Neural progenitor cell (in vitro differentiated cells): Measurements from ENCODE around the gene SPARCL1. TPM values are rescaled to one million over a fixed set of nuclear protein-coding genes. Genes with fewer than 3 reads are reported as not detected.
"Not testable (repeated sequence)": the region's sequence is repeated elsewhere in the genome, so short reads cannot be mapped to it uniquely, and the experiment has no call there.

Experiments used
- DNase-seq: peaks from one replicate; pipeline ENCODE4 v3.0.0-alpha.2; 2016; ENCODE audit warnings: low spot score
- H2AFZ ChIP-seq: fragments of 200-600 bp; sonication (generic); replicated peaks from 2 replicates; pipeline ENCODE4 v1.6.1; 2016; ENCODE audit warnings: antibody characterized with exemption
- H3F3A ChIP-seq: fragments of 200-600 bp; sonication (generic); 2 replicates; pipeline ENCODE4 v1.6.1; 2016; ENCODE audit warnings: antibody characterized with exemption, low read depth
- H3K27ac ChIP-seq: fragments of 200-600 bp; sonication (generic); 2 replicates; pipeline ENCODE4 v1.5.1; 2016; ENCODE audit warnings: mild to moderate bottlenecking
- H3K27me3 ChIP-seq: fragments of 200-600 bp; sonication (generic); 2 replicates; pipeline ENCODE4 v1.6.1; 2016; ENCODE audit warnings: mild to moderate bottlenecking, moderate library complexity
- H3K36me3 ChIP-seq: fragments of 200-600 bp; sonication (generic); 2 replicates; pipeline ENCODE4 v1.5.1; 2016
- H3K4me1 ChIP-seq: fragments of 200-600 bp; sonication (generic); 2 replicates; pipeline ENCODE4 v1.6.1; 2016; ENCODE audit warnings: mixed run types
- H3K4me2 ChIP-seq: fragments of 200-600 bp; sonication (generic); 2 replicates; pipeline ENCODE4 v1.6.1; 2016
- H3K4me3 ChIP-seq: fragments of 200-600 bp; sonication (generic); 2 replicates; pipeline ENCODE4 v1.5.1; 2016
- H3K79me2 ChIP-seq: fragments of 200-600 bp; sonication (generic); 2 replicates; pipeline ENCODE4 v1.6.1; 2016; ENCODE audit warnings: low read depth
- H3K9ac ChIP-seq: fragments of 200-600 bp; sonication (generic); 2 replicates; pipeline ENCODE4 v1.6.1; 2016
- H3K9me3 ChIP-seq: fragments of 200-600 bp; sonication (generic); 2 replicates; pipeline ENCODE4 v1.5.1; 2016; ENCODE audit warnings: low read depth
- H4K20me1 ChIP-seq: fragments of 200-600 bp; sonication (generic); 2 replicates; pipeline ENCODE4 v1.6.1; 2016; ENCODE audit warnings: low read depth
- H3K27ac Mint-ChIP-seq: 3 replicates; pipeline ENCODE4 v1.8.0; 2021; ENCODE audit warnings: mixed read lengths
- H3K27me3 Mint-ChIP-seq: 2 replicates; pipeline ENCODE4 v1.8.0; 2022; ENCODE audit warnings: low read depth, mild to moderate bottlenecking, inconsistent platforms, moderate library complexity, mixed read lengths; ENCODE audit not compliant: insufficient read depth
- H3K36me3 Mint-ChIP-seq: 3 replicates; pipeline ENCODE4 v1.8.0; 2021; ENCODE audit warnings: mixed read lengths
- H3K4me1 Mint-ChIP-seq: 3 replicates; pipeline ENCODE4 v1.8.0; 2021; ENCODE audit warnings: mixed read lengths
- H3K4me3 Mint-ChIP-seq: 3 replicates; pipeline ENCODE4 v1.8.0; 2021; ENCODE audit warnings: mild to moderate bottlenecking, moderate library complexity, mixed read lengths
- H3K9me3 Mint-ChIP-seq: 3 replicates; pipeline ENCODE4 v1.8.0; 2020; ENCODE audit warnings: mixed read lengths
- EZH2 ChIP-seq: fragments of 200-600 bp; sonication (generic); IDR thresholded peaks from 2 replicates; pipeline ENCODE4 v1.6.1; 2017; ENCODE audit warnings: antibody characterized with exemption, mild to moderate bottlenecking, moderate library complexity
- EZH2phosphoT487 ChIP-seq: fragments of 200-600 bp; sonication (generic); IDR thresholded peaks from 2 replicates; pipeline ENCODE4 v1.6.1; 2017; ENCODE audit warnings: antibody characterized with exemption
- total RNA-seq: library from RNA; depleted of rRNA; stranded (reverse); fragments of >200 nt; gene quantifications from 2 replicates; pipeline ENCODE4 v1.2.3, GENCODE V29; 2015; ENCODE audit warnings: low replicate concordance
- TF ChIP-seq, protein P1 (sequence below): fragments of 200-600 bp; sonication (generic); IDR thresholded peaks from 2 replicates; pipeline ENCODE4 v1.5.1; 2017; ENCODE audit warnings: antibody characterized with exemption, mild to moderate bottlenecking

The SPARCL1 gene
- total RNA-seq, 1 donor from 2014 or later = not detected

GRCh38 chr4:87497159-87497558, 32.0 kb downstream of the SPARCL1 start:
- Histone ChIP-seq H3K9ac (no peak overlapping the region), H3K4me3 (no peak overlapping the region), H3K4me1 (no peaks in the 10 kb centered on the region), H2AFZ (no peak overlapping the region), H3K27ac (no peak overlapping the region), H3F3A (no peaks in the 10 kb centered on the region), H3K9me3 (no peaks in the 10 kb centered on the region), H3K79me2 (no peaks in the 10 kb centered on the region), H4K20me1 (no peaks in the 10 kb centered on the region), H3K36me3 (no peaks in the 10 kb centered on the region), H3K4me2 (no peak overlapping the region), H3K27me3 (no peaks in the 10 kb centered on the region)
- TF ChIP-seq, protein P1, sequence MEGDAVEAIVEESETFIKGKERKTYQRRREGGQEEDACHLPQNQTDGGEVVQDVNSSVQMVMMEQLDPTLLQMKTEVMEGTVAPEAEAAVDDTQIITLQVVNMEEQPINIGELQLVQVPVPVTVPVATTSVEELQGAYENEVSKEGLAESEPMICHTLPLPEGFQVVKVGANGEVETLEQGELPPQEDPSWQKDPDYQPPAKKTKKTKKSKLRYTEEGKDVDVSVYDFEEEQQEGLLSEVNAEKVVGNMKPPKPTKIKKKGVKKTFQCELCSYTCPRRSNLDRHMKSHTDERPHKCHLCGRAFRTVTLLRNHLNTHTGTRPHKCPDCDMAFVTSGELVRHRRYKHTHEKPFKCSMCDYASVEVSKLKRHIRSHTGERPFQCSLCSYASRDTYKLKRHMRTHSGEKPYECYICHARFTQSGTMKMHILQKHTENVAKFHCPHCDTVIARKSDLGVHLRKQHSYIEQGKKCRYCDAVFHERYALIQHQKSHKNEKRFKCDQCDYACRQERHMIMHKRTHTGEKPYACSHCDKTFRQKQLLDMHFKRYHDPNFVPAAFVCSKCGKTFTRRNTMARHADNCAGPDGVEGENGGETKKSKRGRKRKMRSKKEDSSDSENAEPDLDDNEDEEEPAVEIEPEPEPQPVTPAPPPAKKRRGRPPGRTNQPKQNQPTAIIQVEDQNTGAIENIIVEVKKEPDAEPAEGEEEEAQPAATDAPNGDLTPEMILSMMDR = peak; percentile 71
- no peak for TF ChIP-seq EZH2phosphoT487
- DNase-seq = peak; percentile 30
- no peaks in the 10 kb centered on the region for H3K9me3 Mint-ChIP-seq
- H3K27me3 Mint-ChIP-seq = no peaks in the 10 kb centered on the region
- H3K4me3 Mint-ChIP-seq = no peak overlapping the region
- H3K4me1 Mint-ChIP-seq = no peaks in the 10 kb centered on the region
- no peaks in the 10 kb centered on the region for H3K36me3 Mint-ChIP-seq
- no peak overlapping the region for H3K27ac Mint-ChIP-seq

DNA sequence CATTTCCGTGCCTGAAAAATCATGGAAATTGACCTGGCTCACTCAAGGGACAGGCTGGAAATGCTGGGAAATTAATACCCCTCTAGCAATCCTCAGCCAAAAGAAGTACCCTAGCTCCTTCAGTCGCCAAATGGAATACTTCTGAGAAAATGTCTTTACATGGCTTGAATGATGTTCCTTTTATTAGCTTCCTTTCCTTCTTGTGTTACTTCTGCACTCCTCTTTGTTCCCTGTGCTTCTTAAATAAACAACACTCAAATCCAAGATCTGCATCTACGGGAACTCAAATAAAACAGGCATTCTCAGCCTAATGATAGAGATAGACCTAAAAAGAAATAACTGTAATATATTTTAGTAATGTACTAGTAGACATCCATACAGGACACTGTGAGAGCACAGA, 36.1 kb downstream of the SPARCL1 start:
- Histone ChIP-seq H2AFZ (no peak overlapping the region), H3K4me3 (no peak overlapping the region), H3K9ac (no peak overlapping the region), H3F3A (no peaks in the 10 kb centered on the region), H3K36me3 (no peaks in the 10 kb centered on the region), H3K79me2 (no peaks in the 10 kb centered on the region), H3K27me3 (no peaks in the 10 kb centered on the region), H3K27ac (no peak overlapping the region), H3K9me3 (no peaks in the 10 kb centered on the region), H3K4me1 (no peaks in the 10 kb centered on the region), H3K4me2 (no peak overlapping the region), H4K20me1 (no peaks in the 10 kb centered on the region)
- no peaks in the 10 kb centered on the region for H3K27me3 Mint-ChIP-seq
- no peaks in the 10 kb centered on the region for H3K4me1 Mint-ChIP-seq
- H3K36me3 Mint-ChIP-seq = peaks cover 10% of the 10 kb centered on the region
- TF ChIP-seq EZH2 (no peak), EZH2phosphoT487 (no peak)
- TF ChIP-seq, protein P1 = no peak
- peaks cover 2% of the 10 kb centered on the region for H3K9me3 Mint-ChIP-seq
- no peak overlapping the region for H3K4me3 Mint-ChIP-seq
- DNase-seq = no peak
- H3K27ac Mint-ChIP-seq = no peak overlapping the region

DNA sequence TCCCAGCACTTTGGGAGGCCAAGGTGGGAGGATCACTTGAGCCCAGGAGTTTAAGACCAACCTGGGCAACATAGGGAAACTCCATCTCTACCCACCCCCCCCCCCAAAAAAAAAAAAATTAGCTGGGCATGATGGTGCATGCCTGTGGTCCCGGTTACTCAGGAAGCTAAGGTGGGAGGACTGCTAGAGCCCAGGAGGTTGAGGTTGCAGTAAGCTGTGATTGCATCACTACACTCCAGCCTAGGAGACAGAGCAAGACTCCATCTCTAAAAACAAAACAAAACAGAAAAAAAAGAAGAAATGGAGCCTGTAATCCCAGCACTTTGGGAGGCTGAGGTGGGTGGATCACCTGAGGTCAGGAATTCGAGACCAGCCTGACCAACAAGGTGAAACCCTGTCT, 37.3 kb downstream of the SPARCL1 start:
- H3K9me3 Mint-ChIP-seq = not testable (repeated sequence)

GRCh38 chr4:87491436-87491835, 37.7 kb downstream of the SPARCL1 start:
- no peak overlapping the region for H3K4me2 ChIP-seq
- H3K4me1 ChIP-seq = no peaks in the 10 kb centered on the region
- no peaks in the 10 kb centered on the region for H3K9me3 ChIP-seq
- H3K4me3 Mint-ChIP-seq = no peak overlapping the region
- no peak overlapping the region for H3K27ac ChIP-seq
- H3F3A ChIP-seq = no peaks in the 10 kb centered on the region
- peaks cover 8% of the 10 kb centered on the region for H3K9me3 Mint-ChIP-seq
- H3K27me3 ChIP-seq = no peaks in the 10 kb centered on the region
- H3K9ac ChIP-seq = no peak overlapping the region
- no peak for DNase-seq
- peaks cover 15% of the 10 kb centered on the region for H3K36me3 Mint-ChIP-seq
- H3K4me1 Mint-ChIP-seq = no peaks in the 10 kb centered on the region
- H3K4me3 ChIP-seq = no peak overlapping the region
- TF ChIP-seq, protein P1 = no peak
- TF ChIP-seq EZH2 = no peak
- no peak for TF ChIP-seq EZH2phosphoT487
- H2AFZ ChIP-seq = no peak overlapping the region
- no peaks in the 10 kb centered on the region for H3K36me3 ChIP-seq
- no peak overlapping the region for H3K27ac Mint-ChIP-seq
- H4K20me1 ChIP-seq = no peaks in the 10 kb centered on the region
- H3K79me2 ChIP-seq = no peaks in the 10 kb centered on the region
- H3K27me3 Mint-ChIP-seq = no peaks in the 10 kb centered on the region

More for the DNA sequence above, 37.3 kb downstream of the SPARCL1 start:
- H3K27ac ChIP-seq, H3K27me3 ChIP-seq, DNase-seq, H3K9me3 ChIP-seq, H3K9ac ChIP-seq, H3K79me2 ChIP-seq, H3K27me3 Mint-ChIP-seq, H3K27ac Mint-ChIP-seq, H4K20me1 ChIP-seq, H3F3A ChIP-seq, H3K4me3 ChIP-seq, H3K36me3 ChIP-seq, H2AFZ ChIP-seq, H3K4me3 Mint-ChIP-seq, H3K4me1 Mint-ChIP-seq, H3K4me1 ChIP-seq, H3K4me2 ChIP-seq: not testable (repeated sequence)
- H3K36me3 Mint-ChIP-seq = peaks cover 15% of the 10 kb centered on the region
